C4-2B (cell line): ENCODE results near the gene PPARA.
"Not testable (repeated sequence)": the region's sequence is repeated elsewhere in the genome, so short reads cannot be mapped to it uniquely, and the experiment has no call there.

Source experiments
- H3K27ac ChIP-seq: fragments of 450-650 bp; 2 replicates; pipeline ENCODE4 v1.5.1; 2017
- CTCF ChIP-seq: fragments of 450-650 bp; conservative IDR thresholded peaks from 2 replicates; pipeline ENCODE4 v1.5.1; 2017; ENCODE audit warnings: mild to moderate bottlenecking
- ZFX ChIP-seq: fragments of 450-650 bp; IDR thresholded peaks from 2 replicates; pipeline ENCODE4 v1.6.1; 2017

The PPARA gene

GRCh38 chr22:46136486-46137217 lies 13.7 kb upstream of the PPARA start:
- no peak overlapping the region for H3K27ac ChIP-seq
- TF ChIP-seq CTCF (no peak), ZFX (no peak)

GRCh38 chr22:46137218-46137766 lies 13.0 kb upstream of the PPARA start:
- TF ChIP-seq ZFX = no peak
- TF ChIP-seq CTCF = no peak
- H3K27ac ChIP-seq = no peak overlapping the region

- TF ChIP-seq CTCF = no peak
- TF ChIP-seq ZFX = no peak
- no peak overlapping the region for H3K27ac ChIP-seq
Measured at GRCh38 chr22:46138058-46138797, 12.1 kb upstream of the PPARA start.

GRCh38 chr22:46139417-46139816 lies 10.9 kb upstream of the PPARA start:
- H3K27ac ChIP-seq = not testable (repeated sequence)

GRCh38 chr22:46139895-46140350 lies 10.4 kb upstream of the PPARA start:
- H3K27ac ChIP-seq = no peak overlapping the region
- no peak for TF ChIP-seq CTCF
- no peak for TF ChIP-seq ZFX

- TF ChIP-seq ZFX (no peak), CTCF (no peak)
- H3K27ac ChIP-seq = no peak overlapping the region
Measured at GRCh38 chr22:46140989-46141928, 9.1 kb upstream of the PPARA start.

- TF ChIP-seq CTCF (no peak), ZFX (no peak)
- no peak overlapping the region for H3K27ac ChIP-seq
Measured at GRCh38 chr22:46142548-46143490, 7.5 kb upstream of the PPARA start.
